Kidney (tissue), 14 donors: Measurements from ENCODE around the gene PODN. TPM values are rescaled to one million over a fixed set of nuclear protein-coding genes. Genes with fewer than 3 reads are reported as not detected.
A peak's percentile ranks its signal among the peaks of the same experiment; 100 is the strongest.

Experiments
- DNase-seq, 5 donors: peaks; one replicate each; pipeline ENCODE4 v3.0.0-alpha.2; 2013 to 2020
- FAIRE-seq: peaks from 2 replicates; lab custom pipeline; 2012; peaks lifted over from hg19 to GRCh38; lab: Jason Lieb, UNC
- H3K27ac ChIP-seq, 2 donors: one replicate each; pipeline ENCODE4 v1.7.0; 2013; ENCODE audit warnings: low read depth in 2 of 2, low read length in 2 of 2, inconsistent platforms in 1 of 2
- H3K27me3 ChIP-seq: one replicate; pipeline ENCODE4 v1.7.1; 2013; ENCODE audit warnings: low read length, inconsistent platforms; ENCODE audit not compliant: control insufficient read depth, insufficient read depth
- H3K36me3 ChIP-seq, 3 donors: one replicate each; pipeline versions ENCODE4 v1.7.0 to v1.7.1; 2013; ENCODE audit warnings: low read length in 3 of 3, control low read depth in 1 of 3, inconsistent platforms in 1 of 3; ENCODE audit not compliant: insufficient read depth in 3 of 3, control insufficient read depth in 2 of 3
- H3K4me1 ChIP-seq, 3 donors: one replicate each; pipeline versions ENCODE4 v1.7.0 to v1.7.1; 2013; ENCODE audit warnings: low read length in 3 of 3, inconsistent platforms in 1 of 3, low read depth in 1 of 3; ENCODE audit not compliant: control insufficient read depth in 2 of 3, insufficient read depth in 2 of 3
- H3K4me3 ChIP-seq, 3 donors: one replicate each; pipeline versions ENCODE4 v1.7.0 to v1.8.1; 2013; ENCODE audit warnings: low read length in 3 of 3, control low read depth in 1 of 3, inconsistent platforms in 1 of 3
- H3K9ac ChIP-seq, 3 donors: one replicate each; pipeline versions ENCODE4 v1.7.0 to v1.7.1; 2013; ENCODE audit warnings: low read length in 3 of 3, control low read depth in 1 of 3, inconsistent platforms in 1 of 3
- H3K9me3 ChIP-seq, 3 donors: one replicate each; pipeline versions ENCODE4 v1.7.0 to v1.7.1; 2013; ENCODE audit warnings: low read length in 3 of 3, control low read depth in 1 of 3, inconsistent platforms in 1 of 3; ENCODE audit not compliant: control insufficient read depth in 2 of 3, insufficient read depth in 1 of 3
- CTCF ChIP-seq: IDR thresholded peaks from 3 replicates; pipeline ENCODE4 v1.5.1; 2012; ENCODE audit warnings: mild to moderate bottlenecking, moderate library complexity, borderline replicate concordance; ENCODE audit not compliant: insufficient read depth; ENCODE audit errors: extremely low read depth
- intact Hi-C: fragments of 100-400 bp; cut with DNase I; formaldehyde crosslinking; loops from one replicate; pipeline ENCODE4 v1.11.1; 2022
- polyA plus RNA-seq: library from polyadenylated mRNA; stranded (reverse); fragments of 350-450 nt; fragmentation: Illumina TruSeq; extraction: RNeasy Lipid Tissue Mini Kit (QIAGEN cat#74804); gene quantifications from one replicate; pipeline ENCODE4 v1.2.3, GENCODE V29; 2014; ENCODE audit warnings: low read depth, low replicate concordance; ENCODE audit not compliant: insufficient read depth
- total RNA-seq: library from RNA; stranded (reverse); fragmentation: NEBNext Ultra II Directional; extraction: Animal tissue kit (Norgen Biotek cat#: 25700); gene quantifications from one replicate; pipeline ENCODE4 v1.2.1, GENCODE V29; 2021
- donor health status: control.
- donor health status: control.
- donor health status: control.
- donor health status: control.
- donor health status: control.
- donor health status: DM: yes; HTN: yes; CAD: no.
- donor health status: Normal renal cell carcinoma (clear cell type).

Gene PODN
- total and polyA plus RNA-seq, 2 donors from 2014 or later = 1.4 to 8.1 TPM

GRCh38 chr1:53125623-53126360 is 63.8 kb downstream of the PODN start:
- intact Hi-C loops = no loop called here
- Histone ChIP-seq H3K9me3 (no peaks in the 10 kb centered on the region), H3K27me3 (no peaks in the 10 kb centered on the region), H3K9ac (no peak overlapping the region), H3K27ac (no peak overlapping the region), H3K36me3 (no peaks in the 10 kb centered on the region), H3K4me3 (no peak overlapping the region), H3K4me1 (peaks cover 0 to 17% (median 6%) of the 10 kb centered on the region in 3 donors)
- DNase-seq = peak in 1 of 5 donors; percentile 49
- no peak for FAIRE-seq
- no peak for TF ChIP-seq CTCF

- no peak overlapping the region for H3K27ac ChIP-seq
- FAIRE-seq = no peak
- no peaks in the 10 kb centered on the region for H3K36me3 ChIP-seq
- no peaks in the 10 kb centered on the region for H3K9me3 ChIP-seq
- H3K4me1 ChIP-seq = peaks cover 0 to 16% (median 6%) of the 10 kb centered on the region in 3 donors
- intact Hi-C loops = no loop called here
- H3K27me3 ChIP-seq = no peaks in the 10 kb centered on the region
- no peak for TF ChIP-seq CTCF
- no peak overlapping the region for H3K4me3 ChIP-seq
- no peak overlapping the region for H3K9ac ChIP-seq
- DNase-seq = no peak
Measured at GRCh38 chr1:53126495-53126894, 64.5 kb downstream of the PODN start.

GRCh38 chr1:53127546-53127945 is 65.5 kb downstream of the PODN start:
- no peak for DNase-seq
- H3K9me3 ChIP-seq = no peaks in the 10 kb centered on the region
- H3K4me3 ChIP-seq = no peak overlapping the region
- no peaks in the 10 kb centered on the region for H3K36me3 ChIP-seq
- no peak for FAIRE-seq
- H3K4me1 ChIP-seq = peaks cover 0 to 12% (median 6%) of the 10 kb centered on the region in 3 donors
- TF ChIP-seq CTCF = no peak
- H3K27ac ChIP-seq = no peak overlapping the region
- no peak overlapping the region for H3K9ac ChIP-seq
- no peaks in the 10 kb centered on the region for H3K27me3 ChIP-seq
- intact Hi-C loops = no loop called here
